Stimulated activated CD8-positive, alpha-beta memory T cell treated with anti-CD3 and anti-CD28 coated beads, Interleukin-7, amount 100 ng/mL, for 4 hours (primary cell): ENCODE measurements around the gene ATP13A5.

ENCODE experiments used
- DNase-seq, 2 donors: peaks; one replicate each; pipeline ENCODE4 v3.0.0-alpha.2; 2020; ENCODE audit warnings: low read depth in 2 of 2

The ATP13A5 gene

GRCh38 chr3:193345431-193345830, 33.1 kb downstream of the ATP13A5 start:
- DNase-seq: no peak

DNA sequence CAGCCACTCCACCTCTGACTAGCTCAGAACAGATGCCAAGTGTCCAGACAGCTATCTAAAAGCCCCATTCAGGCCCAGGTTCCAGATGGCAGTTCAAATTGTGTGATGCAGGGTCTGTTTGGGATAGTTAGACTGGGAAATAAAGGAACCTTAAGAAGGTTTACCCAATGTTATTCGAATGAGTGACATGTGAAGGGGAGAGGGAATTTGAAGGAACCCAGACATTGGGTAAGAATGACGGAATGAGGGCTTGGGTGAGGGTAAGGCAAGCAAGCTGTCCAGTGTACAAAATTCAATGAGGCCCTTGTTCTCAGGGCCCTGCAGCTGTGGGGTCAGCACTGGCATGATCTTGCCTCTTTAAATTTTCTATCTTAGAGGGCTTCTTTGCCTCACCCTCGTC, 34.1 kb downstream of the ATP13A5 start:
- no peak for DNase-seq

- DNase-seq: no peak
These were observed 34.8 kb downstream of the ATP13A5 start for GRCh38 chr3:193343726-193344222.

GRCh38 chr3:193342551-193342950, 36.0 kb downstream of the ATP13A5 start:
- DNase-seq: no peak

GRCh38 chr3:193335031-193335430, 43.5 kb downstream of the ATP13A5 start:
- DNase-seq: no peak

- no peak for DNase-seq
These were observed 45.3 kb downstream of the ATP13A5 start for GRCh38 chr3:193333229-193333628.

GRCh38 chr3:193330555-193331204, 47.9 kb downstream of the ATP13A5 start:
- no peak for DNase-seq

- DNase-seq: no peak
These were observed 60.8 kb downstream of the ATP13A5 start for GRCh38 chr3:193317682-193318300.

DNA sequence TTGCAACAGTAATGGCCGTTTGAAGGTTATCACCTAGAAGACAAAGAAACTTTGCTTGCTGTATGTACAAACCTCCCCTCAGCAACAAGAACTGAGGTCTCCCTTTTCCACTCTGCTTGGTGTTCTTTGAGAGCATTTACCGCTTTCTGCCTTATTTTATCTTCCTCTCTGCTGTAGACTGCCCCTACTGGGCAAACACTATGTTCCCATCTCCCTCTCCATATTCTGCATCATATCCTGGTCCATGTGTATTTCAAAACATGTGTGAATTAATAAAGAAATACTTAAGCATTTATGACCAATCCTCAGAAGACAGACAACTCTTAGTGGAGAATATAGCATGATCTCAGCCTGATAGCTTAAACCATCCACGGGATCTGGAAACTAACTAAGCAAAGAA, 64.4 kb downstream of the ATP13A5 start:
- no peak for DNase-seq

GRCh38 chr3:193313061-193313958, 65.2 kb downstream of the ATP13A5 start:
- no peak for DNase-seq

GRCh38 chr3:193310914-193311723, 67.4 kb downstream of the ATP13A5 start:
- no peak for DNase-seq

DNA sequence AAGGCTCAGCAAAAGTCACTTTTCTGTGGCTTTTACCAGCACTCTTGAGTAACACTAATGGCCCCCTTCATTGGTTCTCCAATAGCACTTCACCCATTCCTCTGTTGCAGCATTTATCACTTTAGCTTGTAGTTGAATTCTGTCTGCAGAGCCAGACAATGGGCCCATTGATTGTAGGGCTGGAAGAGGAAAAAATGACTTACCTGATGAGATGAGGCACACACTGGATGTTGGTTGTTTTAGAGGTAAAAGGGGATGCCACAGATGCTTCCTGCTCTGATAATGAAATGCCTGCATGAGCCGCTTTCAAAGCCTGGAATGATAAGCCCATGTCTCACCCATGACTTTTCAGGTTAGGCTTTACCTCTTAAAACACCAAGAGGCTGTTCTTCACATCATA, 73.2 kb downstream of the ATP13A5 start:
- no peak for DNase-seq

DNA sequence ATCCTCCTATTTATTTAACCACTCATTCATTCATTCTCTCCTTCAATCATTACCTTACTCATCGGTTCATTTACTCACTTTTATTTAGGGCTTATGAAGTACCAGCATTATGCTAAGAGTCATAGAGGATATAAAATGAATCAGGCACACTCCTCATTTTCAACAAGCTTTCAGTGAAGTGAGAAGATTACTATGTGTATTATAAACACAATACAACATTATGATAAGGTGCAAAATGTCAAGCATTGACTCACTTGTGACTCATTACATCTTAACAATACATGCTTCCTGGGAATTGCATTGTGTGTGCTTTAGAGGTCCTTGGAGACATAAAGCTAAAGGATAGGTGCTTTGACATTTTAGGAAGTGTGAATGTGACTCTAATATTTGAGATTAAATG, 77.1 kb downstream of the ATP13A5 start:
- DNase-seq: no peak

DNA sequence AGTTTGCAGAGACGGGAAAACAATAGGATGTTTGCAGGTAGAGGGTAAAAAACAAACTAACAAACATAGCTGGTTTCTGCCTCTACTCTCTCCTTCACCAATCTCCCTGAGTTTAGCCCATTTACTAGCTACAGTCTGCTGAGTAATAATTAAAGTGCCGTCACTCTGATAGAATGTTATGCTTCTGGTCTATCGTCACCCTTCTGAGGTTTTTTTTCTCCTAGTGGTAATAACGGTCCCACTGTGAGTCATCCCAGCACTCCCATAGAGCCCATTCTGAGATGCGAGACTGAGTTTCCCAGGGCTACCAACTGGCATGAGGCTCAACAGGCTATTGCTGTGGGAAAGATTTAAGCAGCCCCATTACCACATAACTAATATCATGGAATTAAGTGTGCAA, 81.1 kb downstream of the ATP13A5 start:
- DNase-seq: no peak

GRCh38 chr3:193295985-193296384, 82.6 kb downstream of the ATP13A5 start:
- no peak for DNase-seq

- no peak for DNase-seq
These were observed 86.2 kb downstream of the ATP13A5 start for GRCh38 chr3:193292386-193292785.

DNA sequence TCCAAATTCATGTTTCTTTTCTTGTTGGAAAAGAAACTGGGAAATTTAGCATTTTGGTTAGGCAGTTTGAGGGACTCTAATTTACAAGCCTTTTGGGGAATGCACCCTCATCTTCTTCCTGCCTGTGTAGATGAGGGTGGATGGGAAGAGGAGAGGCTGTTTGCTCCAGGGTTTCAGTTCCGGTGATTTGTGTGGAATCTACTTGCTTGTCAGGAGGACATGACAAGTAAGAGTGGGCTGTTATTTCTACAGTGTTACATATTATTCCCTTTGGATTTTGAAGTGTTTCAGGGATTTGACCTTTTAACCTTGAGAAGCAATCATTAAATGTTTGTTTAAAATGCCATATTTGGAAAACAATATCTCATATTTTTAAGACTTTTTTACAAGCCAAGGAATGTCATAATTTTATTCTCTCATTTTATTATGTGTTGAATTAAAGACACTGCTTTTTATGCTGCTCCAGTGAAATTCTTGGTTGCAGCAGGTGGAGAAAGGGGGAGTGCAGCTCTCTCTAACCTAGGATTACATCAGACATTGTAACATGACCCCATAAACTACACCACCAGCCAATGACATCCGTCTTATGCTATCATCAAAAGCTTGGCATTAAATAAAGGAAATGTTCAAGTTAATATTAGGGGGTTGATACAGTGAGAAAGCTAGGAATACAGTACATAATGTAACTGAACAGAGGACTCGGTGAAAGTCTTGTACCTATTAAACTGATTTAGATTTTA, 107.3 kb downstream of the ATP13A5 start:
- DNase-seq: no peak

- DNase-seq: no peak
These were observed 108.1 kb downstream of the ATP13A5 start for GRCh38 chr3:193270451-193270850.

DNA sequence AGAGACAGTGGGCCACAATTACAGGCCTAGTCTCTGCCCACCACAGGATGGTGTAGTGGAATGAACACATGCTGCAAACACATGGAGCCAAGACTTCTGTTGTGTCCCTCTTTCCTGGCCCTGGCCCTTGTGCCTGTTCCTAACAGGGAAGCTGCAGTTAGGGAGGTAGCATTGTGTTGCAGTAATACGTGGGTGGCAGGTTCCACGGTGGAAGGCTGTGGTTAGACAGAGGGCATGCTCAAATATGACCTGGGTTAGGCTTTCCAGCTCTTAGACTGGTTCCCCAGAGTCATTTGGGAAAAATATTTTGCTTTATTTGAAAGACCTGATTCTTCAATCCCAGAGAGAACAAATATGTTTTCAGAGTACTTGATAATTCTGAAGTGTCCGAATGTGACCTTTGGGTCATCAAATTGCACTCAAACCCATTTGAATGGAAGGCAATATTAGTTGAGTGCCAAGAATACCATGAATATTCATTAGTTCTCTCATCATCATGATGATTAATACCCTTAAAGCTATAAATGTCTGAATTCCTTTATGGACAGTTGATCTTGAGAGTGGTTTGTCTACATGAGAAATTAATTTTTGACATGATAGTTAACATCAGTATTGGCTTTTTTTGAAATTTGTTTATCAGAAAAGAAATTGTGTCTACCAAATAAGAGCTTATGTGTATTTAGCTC, 109.1 kb downstream of the ATP13A5 start:
- no peak for DNase-seq

GRCh38 chr3:193262707-193263106, 115.8 kb downstream of the ATP13A5 start:
- DNase-seq: no peak
